ENCODE results near the gene HRH2. TPM values are rescaled to one million over a fixed set of nuclear protein-coding genes. Genes with fewer than 3 reads are reported as not detected.
"Not testable (repeated sequence)": the region's sequence is repeated elsewhere in the genome, so short reads cannot be mapped to it uniquely, and the experiment has no call there.

HRH2 gene
- total and polyA plus RNA-seq, 2 donors (not counting 1 experiment from before 2014, with no cell fraction given), result 0.03 TPM; not detected in 1

DNA sequence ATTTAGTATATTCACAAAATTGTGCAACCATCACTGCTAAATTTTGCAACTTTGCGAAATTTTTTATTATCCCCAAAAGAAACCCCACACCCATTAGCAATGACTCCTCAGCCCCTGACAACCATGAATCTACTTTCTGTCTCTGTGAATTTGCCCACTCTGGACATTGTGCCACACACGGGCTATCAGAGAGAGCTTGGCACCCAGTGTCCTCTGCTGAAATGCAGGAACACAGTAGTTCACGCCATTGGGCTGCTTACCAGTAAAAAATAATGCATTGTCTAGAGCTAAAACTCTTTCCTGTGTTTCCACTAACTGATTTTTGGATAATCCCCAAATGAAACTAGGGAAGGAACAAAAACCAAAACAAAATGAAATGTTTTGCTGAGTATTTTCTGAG is 60.0 kb downstream of the HRH2 start:
- H3K4me1 ChIP-seq (ENCODE audit: control insufficient read depth, extremely low read depth, insufficient read depth, low read length), result no peaks in the 10 kb centered on the region
- H4K20me1 ChIP-seq (ENCODE audit: control insufficient read depth, extremely low read depth, insufficient read depth, low read length), result no peaks in the 10 kb centered on the region
- no peaks in the 10 kb centered on the region for H3K9me3 ChIP-seq (ENCODE audit: control insufficient read depth, insufficient read depth, low read depth, low read length)
- no peaks in the 10 kb centered on the region for H3K27me3 ChIP-seq (ENCODE audit: control insufficient read depth, insufficient read depth, low read length)
- no peak overlapping the region for H3K27ac ChIP-seq (ENCODE audit: insufficient read depth, low read length)
- H3K79me2 ChIP-seq (ENCODE audit: control insufficient read depth, insufficient read depth, low read length), result no peaks in the 10 kb centered on the region
- no peak overlapping the region for H3K9ac ChIP-seq (ENCODE audit: insufficient read depth, low read length)
- no peak for TF ChIP-seq EZH2 (IDR thresholded peaks at IDR 0.05; ENCODE audit: low read length, missing control alignments)
- TF ChIP-seq, protein P1, sequence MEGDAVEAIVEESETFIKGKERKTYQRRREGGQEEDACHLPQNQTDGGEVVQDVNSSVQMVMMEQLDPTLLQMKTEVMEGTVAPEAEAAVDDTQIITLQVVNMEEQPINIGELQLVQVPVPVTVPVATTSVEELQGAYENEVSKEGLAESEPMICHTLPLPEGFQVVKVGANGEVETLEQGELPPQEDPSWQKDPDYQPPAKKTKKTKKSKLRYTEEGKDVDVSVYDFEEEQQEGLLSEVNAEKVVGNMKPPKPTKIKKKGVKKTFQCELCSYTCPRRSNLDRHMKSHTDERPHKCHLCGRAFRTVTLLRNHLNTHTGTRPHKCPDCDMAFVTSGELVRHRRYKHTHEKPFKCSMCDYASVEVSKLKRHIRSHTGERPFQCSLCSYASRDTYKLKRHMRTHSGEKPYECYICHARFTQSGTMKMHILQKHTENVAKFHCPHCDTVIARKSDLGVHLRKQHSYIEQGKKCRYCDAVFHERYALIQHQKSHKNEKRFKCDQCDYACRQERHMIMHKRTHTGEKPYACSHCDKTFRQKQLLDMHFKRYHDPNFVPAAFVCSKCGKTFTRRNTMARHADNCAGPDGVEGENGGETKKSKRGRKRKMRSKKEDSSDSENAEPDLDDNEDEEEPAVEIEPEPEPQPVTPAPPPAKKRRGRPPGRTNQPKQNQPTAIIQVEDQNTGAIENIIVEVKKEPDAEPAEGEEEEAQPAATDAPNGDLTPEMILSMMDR (conservative IDR thresholded peaks at IDR 0.05 in 1 of 2, IDR thresholded peaks at IDR 0.05 in 1 of 2; ENCODE audit: low read depth in 1 of 2, low read length in 2 of 2), result no peak
- no peak overlapping the region for H3K4me2 ChIP-seq (ENCODE audit: extremely low read depth, insufficient read depth, low read length)
- no peak overlapping the region for H2AFZ ChIP-seq (ENCODE audit: low read length)
- H3K4me3 ChIP-seq (replicated peaks in 1 of 4; ENCODE audit: control extremely low read depth in 1 of 4, insufficient read depth in 1 of 4, low read depth in 3 of 4, low read length in 4 of 4), result no peak overlapping the region
- no peaks in the 10 kb centered on the region for H3K36me3 ChIP-seq (ENCODE audit: control insufficient read depth, insufficient read depth, low read length)
- no peak for DNase-seq (ENCODE audit: low read depth in 2 of 2)

DNA sequence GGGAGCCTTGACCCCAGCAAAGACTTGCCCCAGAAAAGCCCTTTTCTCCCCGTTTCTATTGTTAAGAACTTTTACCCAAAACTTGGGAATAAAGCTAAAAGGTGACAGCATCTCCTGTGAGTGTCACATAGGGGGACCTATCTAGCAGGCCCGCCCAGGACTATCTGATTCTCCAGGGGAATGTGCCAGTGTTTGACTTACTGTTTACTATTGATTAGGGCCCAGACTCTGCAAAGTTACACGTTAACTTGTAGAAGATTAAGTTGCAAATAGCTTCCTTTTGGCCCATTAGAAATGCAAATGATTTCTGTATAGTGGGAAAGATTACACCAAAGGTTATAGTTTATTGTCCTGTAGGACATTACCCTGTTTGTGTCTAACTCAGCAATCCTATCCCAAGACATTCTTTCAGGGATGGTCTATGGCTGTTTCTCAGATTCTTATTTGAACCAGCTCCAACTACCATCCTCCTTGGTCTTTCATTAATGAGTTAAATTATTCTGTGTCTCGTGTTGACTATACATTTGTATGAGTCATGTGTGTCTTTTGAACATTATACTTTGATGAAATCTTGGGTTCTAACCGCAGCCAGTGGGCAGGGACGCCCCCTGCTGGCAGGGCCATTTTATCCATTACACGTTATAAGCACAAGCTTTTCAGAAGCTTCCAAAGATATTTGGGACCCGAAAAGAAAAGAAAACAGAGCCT is 60.7 kb downstream of the HRH2 start:
- H2AFZ ChIP-seq (ENCODE audit: low read length), result no peak overlapping the region
- H4K20me1 ChIP-seq (ENCODE audit: control insufficient read depth, extremely low read depth, insufficient read depth, low read length), result no peaks in the 10 kb centered on the region
- H3K9ac ChIP-seq (ENCODE audit: insufficient read depth, low read length), result no peak overlapping the region
- H3K36me3 ChIP-seq (ENCODE audit: control insufficient read depth, insufficient read depth, low read length), result no peaks in the 10 kb centered on the region
- TF ChIP-seq, protein P1 (conservative IDR thresholded peaks at IDR 0.05 in 1 of 2, IDR thresholded peaks at IDR 0.05 in 1 of 2; ENCODE audit: low read depth in 1 of 2, low read length in 2 of 2), result peak in 1 of 2 donors; percentile 21
- no peak for TF ChIP-seq EZH2 (IDR thresholded peaks at IDR 0.05; ENCODE audit: low read length, missing control alignments)
- no peaks in the 10 kb centered on the region for H3K27me3 ChIP-seq (ENCODE audit: control insufficient read depth, insufficient read depth, low read length)
- H3K4me3 ChIP-seq (replicated peaks in 1 of 4; ENCODE audit: control extremely low read depth in 1 of 4, insufficient read depth in 1 of 4, low read depth in 3 of 4, low read length in 4 of 4), result no peak overlapping the region
- no peaks in the 10 kb centered on the region for H3K4me1 ChIP-seq (ENCODE audit: control insufficient read depth, extremely low read depth, insufficient read depth, low read length)
- H3K9me3 ChIP-seq (ENCODE audit: control insufficient read depth, insufficient read depth, low read depth, low read length), result no peaks in the 10 kb centered on the region
- DNase-seq (ENCODE audit: low read depth in 2 of 2), result no peak
- H3K27ac ChIP-seq (ENCODE audit: insufficient read depth, low read length), result no peak overlapping the region
- no peak overlapping the region for H3K4me2 ChIP-seq (ENCODE audit: extremely low read depth, insufficient read depth, low read length)
- H3K79me2 ChIP-seq (ENCODE audit: control insufficient read depth, insufficient read depth, low read length), result no peaks in the 10 kb centered on the region

DNA sequence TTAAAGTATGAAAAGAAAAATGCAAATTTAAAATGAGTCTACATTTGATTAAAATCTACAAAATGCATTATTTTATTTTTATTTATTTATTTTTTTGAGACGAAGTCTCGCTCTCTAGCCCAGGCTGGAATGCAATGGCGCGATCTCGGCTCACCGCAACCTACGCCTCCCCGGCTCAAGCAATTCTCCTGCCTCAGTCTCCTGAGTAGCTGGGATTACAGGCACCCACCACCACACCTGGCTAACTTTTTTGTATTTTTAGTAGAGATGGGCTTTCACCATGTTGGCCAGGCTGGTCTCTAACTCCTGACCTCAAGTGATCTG is 61.2 kb downstream of the HRH2 start:
- H2AFZ ChIP-seq (ENCODE audit: low read length); H3K79me2 ChIP-seq (ENCODE audit: control insufficient read depth, insufficient read depth, low read length); H3K4me2 ChIP-seq (ENCODE audit: extremely low read depth, insufficient read depth, low read length); DNase-seq (ENCODE audit: low read depth in 2 of 2); H4K20me1 ChIP-seq (ENCODE audit: control insufficient read depth, extremely low read depth, insufficient read depth, low read length); H3K27me3 ChIP-seq (ENCODE audit: control insufficient read depth, insufficient read depth, low read length); H3K4me3 ChIP-seq (replicated peaks in 1 of 4; ENCODE audit: control extremely low read depth in 1 of 4, insufficient read depth in 1 of 4, low read depth in 3 of 4, low read length in 4 of 4); H3K9me3 ChIP-seq (ENCODE audit: control insufficient read depth, insufficient read depth, low read depth, low read length); H3K4me1 ChIP-seq (ENCODE audit: control insufficient read depth, extremely low read depth, insufficient read depth, low read length); H3K36me3 ChIP-seq (ENCODE audit: control insufficient read depth, insufficient read depth, low read length); H3K27ac ChIP-seq (ENCODE audit: insufficient read depth, low read length); H3K9ac ChIP-seq (ENCODE audit: insufficient read depth, low read length): not testable (repeated sequence)

Data from fibroblast of lung (primary cell).